Trophoblast cell (in vitro differentiated cells and primary cell): ENCODE results near the gene RPS23.

ENCODE experiments used
- DNase-seq, 2 donors: peaks; one replicate each; pipeline ENCODE4 v3.0.0-alpha.2; 2016
- H2AFZ ChIP-seq: 2 replicates; pipeline ENCODE4 v1.6.1; 2013; ENCODE audit warnings: low read length, moderate library complexity, mild to moderate bottlenecking; ENCODE audit not compliant: insufficient read depth, poor library complexity
- H2AK5ac ChIP-seq: 2 replicates; pipeline ENCODE4 v1.6.1; 2013; ENCODE audit warnings: mild to moderate bottlenecking, low read length
- H2BK120ac ChIP-seq: 2 replicates; pipeline ENCODE4 v1.6.1; 2013; ENCODE audit warnings: low read length, mild to moderate bottlenecking, moderate library complexity; ENCODE audit not compliant: insufficient read depth, poor library complexity
- H2BK12ac ChIP-seq: 2 replicates; pipeline ENCODE4 v1.6.1; 2013; ENCODE audit warnings: mild to moderate bottlenecking, low read length, moderate library complexity
- H2BK5ac ChIP-seq: 2 replicates; pipeline ENCODE4 v1.6.1; 2013; ENCODE audit warnings: low read length, low read depth, moderate library complexity, mild to moderate bottlenecking; ENCODE audit not compliant: poor library complexity
- H3K14ac ChIP-seq: 2 replicates; pipeline ENCODE4 v1.6.1; 2013; ENCODE audit warnings: mild to moderate bottlenecking, low read length
- H3K18ac ChIP-seq: 2 replicates; pipeline ENCODE4 v1.6.1; 2013; ENCODE audit warnings: mild to moderate bottlenecking, low read length
- H3K23ac ChIP-seq: 2 replicates; pipeline ENCODE4 v1.6.1; 2013; ENCODE audit warnings: low read length
- H3K27ac ChIP-seq: 2 replicates; pipeline ENCODE4 v1.5.1; 2013; ENCODE audit warnings: low read depth, mild to moderate bottlenecking, inconsistent platforms, low read length, moderate library complexity
- H3K27me3 ChIP-seq: 2 replicates; pipeline ENCODE4 v1.6.1; 2013; ENCODE audit warnings: inconsistent platforms, mild to moderate bottlenecking, low read length, moderate library complexity; ENCODE audit not compliant: insufficient read depth
- H3K36me3 ChIP-seq, 2 experiments: 1 replicate in 1 of 2; 2 replicates in 1 of 2; pipeline ENCODE4 v1.6.1; 2013; ENCODE audit warnings: low read length in 2 of 2, mild to moderate bottlenecking in 2 of 2, moderate library complexity in 1 of 2; ENCODE audit not compliant: insufficient read depth in 2 of 2, control insufficient read depth in 1 of 2
- H3K4ac ChIP-seq: 2 replicates; pipeline ENCODE4 v1.6.1; 2013; ENCODE audit warnings: low read depth, mild to moderate bottlenecking, low read length, moderate library complexity
- H3K4me1 ChIP-seq, 2 experiments: 1 replicate in 1 of 2; 2 replicates in 1 of 2; pipeline ENCODE4 v1.6.1; 2013; ENCODE audit warnings: low read length in 2 of 2, mild to moderate bottlenecking in 2 of 2, moderate library complexity in 1 of 2; ENCODE audit not compliant: insufficient read depth in 2 of 2, control insufficient read depth in 1 of 2
- H3K4me2 ChIP-seq: 2 replicates; pipeline ENCODE4 v1.6.1; 2013; ENCODE audit warnings: inconsistent platforms, mild to moderate bottlenecking, low read length, moderate library complexity
- H3K4me3 ChIP-seq: 2 replicates; pipeline ENCODE4 v1.5.1; 2013; ENCODE audit warnings: mild to moderate bottlenecking, low read depth, low read length, inconsistent platforms
- H3K79me1 ChIP-seq: one replicate; pipeline ENCODE4 v1.6.1; 2013; ENCODE audit warnings: low read length
- H3K79me2 ChIP-seq: 2 replicates; pipeline ENCODE4 v1.6.1; 2013; ENCODE audit warnings: low read length, mild to moderate bottlenecking; ENCODE audit not compliant: control insufficient read depth, insufficient read depth, poor library complexity
- H3K9ac ChIP-seq: 2 replicates; pipeline ENCODE4 v1.6.1; 2013; ENCODE audit warnings: mild to moderate bottlenecking, low read length
- H3K9me3 ChIP-seq: 2 replicates; pipeline ENCODE4 v1.6.1; 2013; ENCODE audit warnings: low read depth, mild to moderate bottlenecking, control low read depth, inconsistent platforms, low read length; ENCODE audit not compliant: insufficient read depth
- H4K12ac ChIP-seq: 2 replicates; pipeline ENCODE4 v1.6.1; 2013; ENCODE audit warnings: low read depth, mild to moderate bottlenecking, low read length, moderate library complexity
- H4K8ac ChIP-seq: 2 replicates; pipeline ENCODE4 v1.6.1; 2013; ENCODE audit warnings: low read depth, mild to moderate bottlenecking, low read length, moderate library complexity
- H4K91ac ChIP-seq: one replicate; pipeline ENCODE4 v1.6.1; 2013; ENCODE audit warnings: low read depth, mild to moderate bottlenecking, low read length, moderate library complexity
- WGBS: extraction: QIAGEN DNeasy Blood & Tissue Kit; methylation state at CpG from one replicate; pipeline ENCODE4 v1.1.7; 2013; ENCODE audit warnings: missing lambda C conversion rate; ENCODE audit not compliant: insufficient read length, insufficient coverage; ENCODE audit errors: extremely low coverage; 5-methylcytosine and 5-hydroxymethylcytosine counted together

RPS23 gene

GRCh38 chr5:82291420-82291819, 13.3 kb upstream of the RPS23 start:
- H2BK12ac ChIP-seq = no peak overlapping the region
- H4K12ac ChIP-seq = no peak overlapping the region
- no peak overlapping the region for H4K91ac ChIP-seq
- no CpG with 5 or more reads among the region's 2 CpGs for WGBS
- H2AFZ ChIP-seq = no peak overlapping the region
- H3K18ac ChIP-seq = no peak overlapping the region
- H3K4me3 ChIP-seq = no peak overlapping the region
- no peaks in the 10 kb centered on the region for H3K27me3 ChIP-seq
- H3K4me2 ChIP-seq = no peak overlapping the region
- peaks cover 0 to 2% of the 10 kb centered on the region in 2 experiments for H3K4me1 ChIP-seq
- H3K79me1 ChIP-seq = no peaks in the 10 kb centered on the region
- H2AK5ac ChIP-seq = no peak overlapping the region
- H3K4ac ChIP-seq = no peak overlapping the region
- no peak for DNase-seq
- H3K36me3 ChIP-seq = no peaks in the 10 kb centered on the region
- no peak overlapping the region for H3K14ac ChIP-seq
- H3K9ac ChIP-seq = no peak overlapping the region
- H4K8ac ChIP-seq = no peak overlapping the region
- H3K79me2 ChIP-seq = no peaks in the 10 kb centered on the region
- no peaks in the 10 kb centered on the region for H3K9me3 ChIP-seq
- no peak overlapping the region for H3K23ac ChIP-seq
- H2BK5ac ChIP-seq = no peak overlapping the region
- no peak overlapping the region for H3K27ac ChIP-seq
- no peak overlapping the region for H2BK120ac ChIP-seq

- peaks cover 0 to 2% of the 10 kb centered on the region in 2 experiments for H3K4me1 ChIP-seq
- no peak overlapping the region for H4K91ac ChIP-seq
- no peak overlapping the region for H2AFZ ChIP-seq
- no peak overlapping the region for H3K23ac ChIP-seq
- no CpG with 5 or more reads among the region's 6 CpGs for WGBS
- no peak overlapping the region for H2BK12ac ChIP-seq
- H2AK5ac ChIP-seq = no peak overlapping the region
- H4K12ac ChIP-seq = no peak overlapping the region
- H3K9ac ChIP-seq = no peak overlapping the region
- H3K27ac ChIP-seq = no peak overlapping the region
- no peaks in the 10 kb centered on the region for H3K79me1 ChIP-seq
- no peak overlapping the region for H4K8ac ChIP-seq
- no peak overlapping the region for H3K4me3 ChIP-seq
- H3K79me2 ChIP-seq = no peaks in the 10 kb centered on the region
- no peak for DNase-seq
- no peak overlapping the region for H3K18ac ChIP-seq
- no peak overlapping the region for H3K4ac ChIP-seq
- H3K14ac ChIP-seq = no peak overlapping the region
- no peaks in the 10 kb centered on the region for H3K36me3 ChIP-seq
- no peak overlapping the region for H3K4me2 ChIP-seq
- no peak overlapping the region for H2BK120ac ChIP-seq
- H2BK5ac ChIP-seq = no peak overlapping the region
- H3K27me3 ChIP-seq = no peaks in the 10 kb centered on the region
- no peaks in the 10 kb centered on the region for H3K9me3 ChIP-seq
Observed at GRCh38 chr5:82290908-82291307, 12.8 kb upstream of the RPS23 start.

GRCh38 chr5:82290005-82290404, 11.9 kb upstream of the RPS23 start:
- H4K8ac ChIP-seq = no peak overlapping the region
- no peak overlapping the region for H3K4ac ChIP-seq
- no peak overlapping the region for H3K9ac ChIP-seq
- H3K4me1 ChIP-seq = peaks cover 0 to 2% of the 10 kb centered on the region in 2 experiments
- no peak overlapping the region for H3K23ac ChIP-seq
- WGBS = no CpG with 5 or more reads among the region's 2 CpGs
- H2BK120ac ChIP-seq = no peak overlapping the region
- H3K4me2 ChIP-seq = no peak overlapping the region
- no peak overlapping the region for H3K14ac ChIP-seq
- DNase-seq = no peak
- H3K4me3 ChIP-seq = no peak overlapping the region
- H2BK12ac ChIP-seq = no peak overlapping the region
- no peak overlapping the region for H2AK5ac ChIP-seq
- no peak overlapping the region for H3K18ac ChIP-seq
- H3K36me3 ChIP-seq = no peaks in the 10 kb centered on the region
- no peaks in the 10 kb centered on the region for H3K79me2 ChIP-seq
- no peak overlapping the region for H4K12ac ChIP-seq
- H4K91ac ChIP-seq = no peak overlapping the region
- no peaks in the 10 kb centered on the region for H3K9me3 ChIP-seq
- H2AFZ ChIP-seq = no peak overlapping the region
- no peaks in the 10 kb centered on the region for H3K79me1 ChIP-seq
- no peaks in the 10 kb centered on the region for H3K27me3 ChIP-seq
- no peak overlapping the region for H3K27ac ChIP-seq
- no peak overlapping the region for H2BK5ac ChIP-seq

DNA sequence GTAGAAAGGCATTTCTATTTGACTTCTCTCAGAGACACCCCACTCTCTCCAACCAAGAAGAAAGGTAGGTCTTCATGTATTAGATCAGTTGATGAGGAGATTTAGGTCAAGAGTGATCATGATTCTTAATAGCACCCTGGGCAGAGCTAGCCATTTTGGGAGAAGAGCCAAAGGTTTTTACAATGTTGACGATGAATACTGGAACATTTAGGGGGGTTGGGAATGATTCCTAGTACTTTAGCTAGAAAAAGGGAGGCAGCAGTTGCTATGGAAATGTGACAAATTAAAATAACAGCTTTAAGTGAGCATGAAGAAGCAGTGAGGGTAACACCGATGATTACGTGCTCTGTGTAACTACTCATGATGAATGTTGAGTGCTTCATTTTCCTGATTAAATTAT, 9.5 kb upstream of the RPS23 start:
- Histone ChIP-seq H3K4me3 (no peak overlapping the region), H3K9ac (no peak overlapping the region), H3K27ac (no peak overlapping the region), H2AFZ (no peak overlapping the region), H3K79me2 (no peaks in the 10 kb centered on the region), H2BK120ac (no peak overlapping the region), H3K4me1 (no peaks in the 10 kb centered on the region), H2AK5ac (no peak overlapping the region), H3K4me2 (no peak overlapping the region), H3K14ac (no peak overlapping the region), H3K27me3 (no peaks in the 10 kb centered on the region), H3K18ac (no peak overlapping the region), H4K8ac (no peak overlapping the region), H3K79me1 (no peaks in the 10 kb centered on the region), H3K9me3 (no peaks in the 10 kb centered on the region), H4K12ac (no peak overlapping the region), H3K36me3 (no peaks in the 10 kb centered on the region), H4K91ac (no peak overlapping the region), H3K4ac (no peak overlapping the region), H3K23ac (no peak overlapping the region), H2BK12ac (no peak overlapping the region), H2BK5ac (no peak overlapping the region)
- no CpG with 5 or more reads among the region's 3 CpGs for whole genome bisulfite sequencing
- DNase-seq = no peak
